GM23338 (cell line): ENCODE data around the gene HMCN2. TPM values are rescaled to one million over a fixed set of nuclear protein-coding genes. Genes with fewer than 3 reads are reported as not detected.

Source experiments
- CREB1 ChIP-seq: fragments of 250-450 bp; sonication (Bioruptor Pico); IDR thresholded peaks from 2 replicates; pipeline ENCODE4 v1.5.0; 2020; ENCODE audit warnings: low read depth, mild to moderate bottlenecking, moderate library complexity
- EZH2 ChIP-seq: fragments of 200-600 bp; sonication (generic); IDR thresholded peaks from one replicate; pipeline ENCODE4 v1.8.0; 2017; ENCODE audit warnings: antibody characterized with exemption, mild to moderate bottlenecking, low read depth; ENCODE audit not compliant: unreplicated experiment
- EZH2phosphoT487 ChIP-seq: fragments of 200-600 bp; sonication (generic); IDR thresholded peaks from one replicate; pipeline ENCODE4 v1.8.1; 2018; ENCODE audit warnings: antibody characterized with exemption; ENCODE audit not compliant: unreplicated experiment
- NANOG ChIP-seq: IDR thresholded peaks from 2 replicates; pipeline ENCODE4 v1.6.1; 2016; ENCODE audit warnings: antibody characterized with exemption, borderline replicate concordance
- POLR2AphosphoS5 ChIP-seq: IDR thresholded peaks from 2 replicates; pipeline ENCODE4 v1.6.1; 2016; ENCODE audit warnings: antibody characterized with exemption, low read depth
- STAT1 ChIP-seq: IDR thresholded peaks from one replicate; pipeline ENCODE4 v1.6.1; 2016; ENCODE audit warnings: antibody characterized with exemption; ENCODE audit not compliant: unreplicated experiment
- ZNF114 ChIP-seq: fragments of 250-450 bp; sonication (Bioruptor Pico); IDR thresholded peaks from 2 replicates; pipeline ENCODE4 v1.5.0; 2020; ENCODE audit warnings: mild to moderate bottlenecking, moderate library complexity
- ZNF331 ChIP-seq: fragments of 250-450 bp; sonication (Bioruptor Pico); IDR thresholded peaks from 2 replicates; pipeline ENCODE4 v1.5.0; 2020; ENCODE audit warnings: low read depth, mild to moderate bottlenecking, moderate library complexity
- polyA plus RNA-seq: library from polyadenylated mRNA; unstranded; fragments of >200 nt; fragmentation: Nextera tagmentation; extraction: Ambion mirVana; gene quantifications from 2 replicates; pipeline ENCODE4 v1.2.1, GENCODE V29; 2016
- total RNA-seq: library from RNA; depleted of rRNA; stranded (reverse); fragments of >200 nt; shearing (Covaris generic); gene quantifications from 2 replicates; pipeline ENCODE4 v1.2.3, GENCODE V29; 2014
- TF ChIP-seq, protein P1 (sequence below): fragments of 250-450 bp; sonication (Bioruptor Pico); IDR thresholded peaks from 2 replicates; pipeline ENCODE4 v1.5.0; 2020; ENCODE audit warnings: mild to moderate bottlenecking, moderate library complexity
- TF ChIP-seq, protein P2 (sequence below): IDR thresholded peaks from one replicate; pipeline ENCODE4 v1.6.1; 2018; ENCODE audit warnings: antibody characterized with exemption; ENCODE audit not compliant: unreplicated experiment
- TF ChIP-seq, protein P3 (sequence below): IDR thresholded peaks from 2 replicates; pipeline ENCODE4 v1.6.1; 2016; ENCODE audit warnings: antibody characterized with exemption

HMCN2 gene
- total and polyA plus RNA-seq, 2 experiments from 2014 or later, result 1.3 to 4.7 TPM

- TF ChIP-seq, protein P1, sequence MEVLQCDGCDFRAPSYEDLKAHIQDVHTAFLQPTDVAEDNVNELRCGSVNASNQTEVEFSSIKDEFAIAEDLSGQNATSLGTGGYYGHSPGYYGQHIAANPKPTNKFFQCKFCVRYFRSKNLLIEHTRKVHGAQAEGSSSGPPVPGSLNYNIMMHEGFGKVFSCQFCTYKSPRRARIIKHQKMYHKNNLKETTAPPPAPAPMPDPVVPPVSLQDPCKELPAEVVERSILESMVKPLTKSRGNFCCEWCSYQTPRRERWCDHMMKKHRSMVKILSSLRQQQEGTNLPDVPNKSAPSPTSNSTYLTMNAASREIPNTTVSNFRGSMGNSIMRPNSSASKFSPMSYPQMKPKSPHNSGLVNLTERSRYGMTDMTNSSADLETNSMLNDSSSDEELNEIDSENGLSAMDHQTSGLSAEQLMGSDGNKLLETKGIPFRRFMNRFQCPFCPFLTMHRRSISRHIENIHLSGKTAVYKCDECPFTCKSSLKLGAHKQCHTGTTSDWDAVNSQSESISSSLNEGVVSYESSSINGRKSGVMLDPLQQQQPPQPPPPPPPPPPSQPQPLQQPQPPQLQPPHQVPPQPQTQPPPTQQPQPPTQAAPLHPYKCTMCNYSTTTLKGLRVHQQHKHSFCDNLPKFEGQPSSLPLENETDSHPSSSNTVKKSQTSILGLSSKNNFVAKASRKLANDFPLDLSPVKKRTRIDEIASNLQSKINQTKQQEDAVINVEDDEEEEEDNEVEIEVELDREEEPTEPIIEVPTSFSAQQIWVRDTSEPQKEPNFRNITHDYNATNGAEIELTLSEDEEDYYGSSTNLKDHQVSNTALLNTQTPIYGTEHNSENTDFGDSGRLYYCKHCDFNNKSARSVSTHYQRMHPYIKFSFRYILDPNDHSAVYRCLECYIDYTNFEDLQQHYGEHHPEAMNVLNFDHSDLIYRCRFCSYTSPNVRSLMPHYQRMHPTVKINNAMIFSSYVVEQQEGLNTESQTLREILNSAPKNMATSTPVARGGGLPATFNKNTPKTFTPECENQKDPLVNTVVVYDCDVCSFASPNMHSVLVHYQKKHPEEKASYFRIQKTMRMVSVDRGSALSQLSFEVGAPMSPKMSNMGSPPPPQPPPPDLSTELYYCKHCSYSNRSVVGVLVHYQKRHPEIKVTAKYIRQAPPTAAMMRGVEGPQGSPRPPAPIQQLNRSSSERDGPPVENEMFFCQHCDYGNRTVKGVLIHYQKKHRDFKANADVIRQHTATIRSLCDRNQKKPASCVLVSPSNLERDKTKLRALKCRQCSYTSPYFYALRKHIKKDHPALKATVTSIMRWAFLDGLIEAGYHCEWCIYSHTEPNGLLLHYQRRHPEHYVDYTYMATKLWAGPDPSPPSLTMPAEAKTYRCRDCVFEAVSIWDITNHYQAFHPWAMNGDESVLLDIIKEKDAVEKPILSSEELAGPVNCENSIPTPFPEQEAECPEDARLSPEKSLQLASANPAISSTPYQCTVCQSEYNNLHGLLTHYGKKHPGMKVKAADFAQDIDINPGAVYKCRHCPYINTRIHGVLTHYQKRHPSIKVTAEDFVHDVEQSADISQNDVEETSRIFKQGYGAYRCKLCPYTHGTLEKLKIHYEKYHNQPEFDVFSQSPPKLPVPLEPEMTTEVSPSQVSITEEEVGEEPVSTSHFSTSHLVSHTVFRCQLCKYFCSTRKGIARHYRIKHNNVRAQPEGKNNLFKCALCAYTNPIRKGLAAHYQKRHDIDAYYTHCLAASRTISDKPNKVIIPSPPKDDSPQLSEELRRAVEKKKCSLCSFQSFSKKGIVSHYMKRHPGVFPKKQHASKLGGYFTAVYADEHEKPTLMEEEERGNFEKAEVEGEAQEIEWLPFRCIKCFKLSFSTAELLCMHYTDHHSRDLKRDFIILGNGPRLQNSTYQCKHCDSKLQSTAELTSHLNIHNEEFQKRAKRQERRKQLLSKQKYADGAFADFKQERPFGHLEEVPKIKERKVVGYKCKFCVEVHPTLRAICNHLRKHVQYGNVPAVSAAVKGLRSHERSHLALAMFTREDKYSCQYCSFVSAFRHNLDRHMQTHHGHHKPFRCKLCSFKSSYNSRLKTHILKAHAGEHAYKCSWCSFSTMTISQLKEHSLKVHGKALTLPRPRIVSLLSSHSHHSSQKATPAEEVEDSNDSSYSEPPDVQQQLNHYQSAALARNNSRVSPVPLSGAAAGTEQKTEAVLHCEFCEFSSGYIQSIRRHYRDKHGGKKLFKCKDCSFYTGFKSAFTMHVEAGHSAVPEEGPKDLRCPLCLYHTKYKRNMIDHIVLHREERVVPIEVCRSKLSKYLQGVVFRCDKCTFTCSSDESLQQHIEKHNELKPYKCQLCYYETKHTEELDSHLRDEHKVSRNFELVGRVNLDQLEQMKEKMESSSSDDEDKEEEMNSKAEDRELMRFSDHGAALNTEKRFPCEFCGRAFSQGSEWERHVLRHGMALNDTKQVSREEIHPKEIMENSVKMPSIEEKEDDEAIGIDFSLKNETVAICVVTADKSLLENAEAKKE (CRISPR knock-in tag), result no peak
- no peak for TF ChIP-seq POLR2AphosphoS5
- TF ChIP-seq, protein P2, sequence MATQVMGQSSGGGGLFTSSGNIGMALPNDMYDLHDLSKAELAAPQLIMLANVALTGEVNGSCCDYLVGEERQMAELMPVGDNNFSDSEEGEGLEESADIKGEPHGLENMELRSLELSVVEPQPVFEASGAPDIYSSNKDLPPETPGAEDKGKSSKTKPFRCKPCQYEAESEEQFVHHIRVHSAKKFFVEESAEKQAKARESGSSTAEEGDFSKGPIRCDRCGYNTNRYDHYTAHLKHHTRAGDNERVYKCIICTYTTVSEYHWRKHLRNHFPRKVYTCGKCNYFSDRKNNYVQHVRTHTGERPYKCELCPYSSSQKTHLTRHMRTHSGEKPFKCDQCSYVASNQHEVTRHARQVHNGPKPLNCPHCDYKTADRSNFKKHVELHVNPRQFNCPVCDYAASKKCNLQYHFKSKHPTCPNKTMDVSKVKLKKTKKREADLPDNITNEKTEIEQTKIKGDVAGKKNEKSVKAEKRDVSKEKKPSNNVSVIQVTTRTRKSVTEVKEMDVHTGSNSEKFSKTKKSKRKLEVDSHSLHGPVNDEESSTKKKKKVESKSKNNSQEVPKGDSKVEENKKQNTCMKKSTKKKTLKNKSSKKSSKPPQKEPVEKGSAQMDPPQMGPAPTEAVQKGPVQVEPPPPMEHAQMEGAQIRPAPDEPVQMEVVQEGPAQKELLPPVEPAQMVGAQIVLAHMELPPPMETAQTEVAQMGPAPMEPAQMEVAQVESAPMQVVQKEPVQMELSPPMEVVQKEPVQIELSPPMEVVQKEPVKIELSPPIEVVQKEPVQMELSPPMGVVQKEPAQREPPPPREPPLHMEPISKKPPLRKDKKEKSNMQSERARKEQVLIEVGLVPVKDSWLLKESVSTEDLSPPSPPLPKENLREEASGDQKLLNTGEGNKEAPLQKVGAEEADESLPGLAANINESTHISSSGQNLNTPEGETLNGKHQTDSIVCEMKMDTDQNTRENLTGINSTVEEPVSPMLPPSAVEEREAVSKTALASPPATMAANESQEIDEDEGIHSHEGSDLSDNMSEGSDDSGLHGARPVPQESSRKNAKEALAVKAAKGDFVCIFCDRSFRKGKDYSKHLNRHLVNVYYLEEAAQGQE, result no peak
- no peak for TF ChIP-seq ZNF114 (CRISPR knock-in tag)
- TF ChIP-seq ZNF331 (CRISPR knock-in tag), result no peak
- TF ChIP-seq EZH2phosphoT487, result no peak
- TF ChIP-seq, protein P3, sequence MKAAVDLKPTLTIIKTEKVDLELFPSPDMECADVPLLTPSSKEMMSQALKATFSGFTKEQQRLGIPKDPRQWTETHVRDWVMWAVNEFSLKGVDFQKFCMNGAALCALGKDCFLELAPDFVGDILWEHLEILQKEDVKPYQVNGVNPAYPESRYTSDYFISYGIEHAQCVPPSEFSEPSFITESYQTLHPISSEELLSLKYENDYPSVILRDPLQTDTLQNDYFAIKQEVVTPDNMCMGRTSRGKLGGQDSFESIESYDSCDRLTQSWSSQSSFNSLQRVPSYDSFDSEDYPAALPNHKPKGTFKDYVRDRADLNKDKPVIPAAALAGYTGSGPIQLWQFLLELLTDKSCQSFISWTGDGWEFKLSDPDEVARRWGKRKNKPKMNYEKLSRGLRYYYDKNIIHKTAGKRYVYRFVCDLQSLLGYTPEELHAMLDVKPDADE, result no peak
- no peak for TF ChIP-seq NANOG
- no peak for TF ChIP-seq CREB1 (CRISPR knock-in tag)
- TF ChIP-seq STAT1, result no peak
- TF ChIP-seq EZH2, result no peak
Measured at GRCh38 chr9:130360672-130361071, 95.1 kb downstream of the HMCN2 start (continued).
